Mesangial cell (primary cell): ENCODE data around the gene MRPL2. TPM values are rescaled to one million over a fixed set of nuclear protein-coding genes. Genes with fewer than 3 reads are reported as not detected.

Experiments used
- total RNA-seq: library from RNA; depleted of rRNA; stranded (reverse); fragments of >200 nt; gene quantifications from 2 replicates; pipeline ENCODE4 v1.2.3, GENCODE V29; 2015

Gene MRPL2
- total RNA-seq = 35.0 and 40.7 TPM in 2 replicates

DNA sequence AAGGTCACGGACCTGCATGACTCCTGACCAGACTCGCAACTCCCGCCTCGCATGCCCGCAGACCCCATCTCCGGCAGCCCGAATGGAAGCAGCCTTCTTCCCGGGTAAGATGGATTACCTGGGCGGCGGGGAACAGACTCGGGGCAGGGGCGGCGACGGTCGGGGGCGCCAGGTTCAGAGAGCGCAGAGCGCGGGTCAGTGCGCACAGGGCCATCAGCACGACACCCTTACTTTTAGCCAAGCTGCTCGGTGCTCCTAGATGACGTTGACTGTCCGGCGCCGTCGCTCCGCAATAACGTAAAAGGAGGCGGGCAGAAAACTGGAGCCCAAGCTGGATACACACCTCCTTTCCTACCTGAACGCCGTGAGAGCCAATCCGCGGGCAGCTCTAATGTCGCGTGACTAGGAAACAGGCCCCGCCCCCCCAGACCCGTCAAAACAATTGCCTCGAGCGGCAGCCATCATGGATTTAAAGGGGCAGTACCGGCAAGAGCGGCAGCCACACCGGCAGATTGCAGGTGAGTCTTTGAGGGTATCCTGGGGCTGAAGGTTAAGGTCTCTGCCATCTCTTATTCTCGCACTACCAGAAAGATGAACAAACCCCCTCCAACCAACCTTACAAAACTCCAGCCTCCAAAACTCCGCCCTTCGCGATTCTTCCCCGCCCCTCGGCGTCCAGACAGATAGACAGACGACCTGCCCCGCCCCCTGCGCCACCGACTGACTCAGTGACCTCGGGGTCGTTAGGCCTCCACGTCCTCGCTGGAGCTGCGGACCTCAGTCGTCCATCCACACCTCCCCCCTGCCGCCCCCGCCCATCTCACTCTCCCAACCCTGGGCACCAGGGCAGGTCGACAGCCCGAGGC, at the start of gene MRPL2, which contains the start of gene KLC4:
MRPL2 (minus strand) TSS at position 267 of the 866 bp plus-strand sequence; CDS start at position 214, 53 bp downstream.
KLC4 (plus strand) TSS at position 464 of the 866 bp plus-strand sequence. CDS start 1,705 bp downstream, outside the sequence.

DNA sequence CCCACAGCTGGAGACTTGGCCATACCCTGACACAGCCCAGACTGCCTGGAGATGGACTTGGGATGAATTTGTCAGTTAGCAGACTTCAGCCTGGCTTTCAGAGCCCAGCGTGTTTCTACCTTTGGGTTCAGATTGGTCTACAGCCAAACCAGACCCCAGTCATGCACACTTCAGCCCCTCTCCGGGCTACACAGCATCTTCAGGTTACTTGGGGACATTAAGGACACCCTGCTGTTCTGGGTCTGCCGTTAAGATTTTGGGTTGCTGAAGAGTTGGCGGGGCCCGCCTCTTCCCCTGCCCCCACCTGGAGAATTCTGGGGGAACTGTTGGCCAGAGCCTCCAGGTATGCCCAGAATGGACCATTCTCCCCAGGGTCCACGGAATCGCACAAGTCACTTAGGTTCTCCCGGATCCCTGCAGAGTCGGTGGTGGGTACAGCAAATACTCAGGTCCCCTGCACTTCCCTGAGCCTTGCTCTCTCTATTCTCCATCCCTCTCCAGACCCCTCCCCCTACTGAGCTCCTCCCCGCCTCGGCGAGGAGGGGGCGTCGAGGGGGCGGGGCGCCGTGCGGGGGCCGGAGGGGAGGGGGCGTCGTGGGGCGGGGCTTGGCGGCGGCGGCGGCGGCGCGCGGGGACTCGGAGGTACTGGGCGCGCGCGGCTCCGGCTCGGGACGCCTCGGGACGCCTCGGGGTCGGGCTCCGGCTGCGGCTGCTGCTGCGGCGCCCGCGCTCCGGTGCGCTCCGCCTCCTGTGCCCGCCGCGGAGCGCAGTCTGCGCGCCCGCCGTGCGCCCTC, 16.6 kb upstream of the MRPL2 start, which contains the start of gene PTK7:
PTK7 (plus strand) TSS at position 645 of the 794 bp plus-strand sequence. CDS start 175 bp downstream, outside the sequence.

DNA sequence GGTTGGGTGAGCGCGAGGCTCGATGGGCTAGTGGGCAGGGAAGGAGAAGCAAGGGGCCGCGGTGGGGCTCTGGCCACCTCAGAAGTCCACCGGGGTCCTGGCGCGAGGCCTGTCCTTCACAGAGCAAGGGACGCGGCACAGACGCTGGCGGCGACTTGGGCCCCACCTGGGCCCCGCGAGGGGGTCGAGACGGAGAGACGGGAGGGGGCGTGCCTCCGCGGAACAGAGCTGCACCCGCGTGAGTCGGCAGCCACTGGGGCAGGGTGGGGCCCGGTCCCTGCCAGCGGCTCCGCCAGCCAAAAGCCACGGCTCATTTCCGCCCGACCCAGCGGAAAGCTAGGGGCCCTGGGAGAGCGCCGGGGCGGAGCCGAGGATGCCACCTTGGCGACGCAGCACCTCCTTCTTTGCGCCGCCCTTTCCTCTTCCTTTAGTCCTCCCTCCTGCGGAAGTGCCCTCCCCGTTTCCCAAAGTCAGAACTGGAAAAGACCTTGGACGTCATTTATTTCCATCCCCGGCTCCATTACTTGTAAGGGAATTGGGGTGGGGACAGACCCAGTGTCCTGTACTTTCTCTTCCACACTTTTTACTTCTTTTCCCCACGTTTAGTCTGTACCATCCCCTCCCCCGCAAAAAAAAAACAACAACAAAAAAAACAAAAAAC, 5.6 kb downstream of the MRPL2 start, which contains the start of gene CUL7:
CUL7 (minus strand) TSS at position 307 of the 661 bp plus-strand sequence. CDS start 1,063 bp downstream, outside the sequence.

DNA sequence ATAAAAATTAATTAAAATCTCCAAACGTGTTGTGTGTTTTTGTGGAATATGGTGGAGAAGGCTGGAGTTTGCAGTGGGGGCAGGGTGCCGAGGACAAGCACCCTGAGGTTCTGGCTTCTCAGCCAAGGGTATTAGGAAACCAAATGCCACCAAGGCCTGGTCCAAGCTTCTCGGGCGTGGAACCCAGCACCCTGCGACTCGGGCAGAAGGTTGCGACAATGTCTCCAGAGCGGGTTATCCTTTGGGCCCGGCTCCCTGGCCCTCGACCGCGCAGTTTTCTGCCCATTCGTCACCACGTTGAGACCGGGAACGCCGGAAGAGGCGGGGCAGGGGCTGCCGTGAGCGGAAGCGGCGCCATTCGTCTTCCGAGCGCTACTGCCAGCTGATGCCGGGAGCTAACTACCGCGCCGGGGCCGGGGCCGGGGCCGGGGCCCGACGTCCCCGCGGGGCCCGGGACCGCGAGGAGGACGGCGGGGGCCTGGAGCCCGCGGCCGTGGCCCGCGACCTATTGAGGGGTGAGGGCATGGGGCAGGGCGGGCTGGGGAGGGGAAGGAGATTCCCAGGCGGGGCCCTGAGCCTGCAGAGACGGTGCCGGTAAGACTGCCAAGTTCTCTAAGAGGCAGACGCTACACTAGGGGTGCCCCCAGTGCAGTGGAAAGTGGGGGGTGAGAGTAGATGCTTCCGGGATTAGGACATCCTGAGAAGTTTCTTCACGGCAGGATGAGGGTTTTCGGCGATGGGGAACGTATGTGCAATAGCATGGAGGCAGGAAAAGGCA, 37.8 kb downstream of the MRPL2 start, which contains the start of gene RRP36:
RRP36 (plus strand) TSS at position 354 of the 778 bp plus-strand sequence; CDS start at position 386, 32 bp downstream.

DNA sequence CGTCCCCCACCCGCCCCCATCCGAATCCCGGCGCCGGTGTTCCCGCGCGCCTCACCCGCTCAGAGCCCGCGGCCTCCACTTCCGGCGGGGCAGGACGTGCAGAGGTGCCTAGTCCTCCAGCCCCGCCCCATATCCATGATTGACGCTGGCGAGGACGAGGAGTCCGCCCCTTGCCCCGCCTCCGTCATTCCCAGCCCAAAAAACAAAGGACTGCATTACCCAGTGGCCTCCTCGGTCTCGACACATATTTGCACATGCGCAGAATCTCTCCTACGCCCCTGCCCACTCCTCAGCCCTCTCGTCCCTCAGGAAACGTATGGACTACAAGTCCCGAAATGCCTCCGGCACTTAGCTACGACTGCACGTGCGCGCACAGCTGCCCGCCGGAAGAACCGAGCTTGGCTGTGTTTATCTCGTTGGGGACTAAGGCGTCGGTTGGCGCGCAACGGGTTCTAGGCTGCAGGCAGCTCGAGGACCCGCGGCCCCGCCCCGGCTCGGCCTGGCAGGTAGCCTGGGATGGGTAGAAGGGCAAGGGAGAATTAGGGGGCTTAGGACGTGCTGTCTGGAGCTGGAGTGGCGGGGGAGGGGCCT, 45.3 kb downstream of the MRPL2 start, which contains the start of the genes KLHDC3 and MEA1:
KLHDC3 (plus strand) TSS at position 407 of the 591 bp plus-strand sequence. CDS start 2,944 bp downstream, outside the sequence.
MEA1 (minus strand) TSS at position 104 of the 591 bp plus-strand sequence. CDS start 133 bp downstream, outside the sequence.

Other genes starting within 250 kb of the MRPL2 start
- gene RPL7L1, start 179.8 kb downstream of the MRPL2 start, total RNA-seq = 51.2 and 105 TPM in 2 replicates
- gene PTCRA, start 143.4 kb downstream of the MRPL2 start, total RNA-seq = not detected in 2 replicates
- gene CNPY3, start 130.0 kb downstream of the MRPL2 start, total RNA-seq = 40.4 and 52.7 TPM in 2 replicates
- gene GNMT, start 98.7 kb downstream of the MRPL2 start, total RNA-seq = not detected in 2 replicates
- gene PEX6, start 80.3 kb downstream of the MRPL2 start, total RNA-seq = 17.1 and 40.4 TPM in 2 replicates
- 47.9 and 64.5 TPM in 2 replicates for gene PPP2R5D, start 74.9 kb downstream of the MRPL2 start, total RNA-seq
- gene MEA1, start 45.5 kb downstream of the MRPL2 start, total RNA-seq = 41.8 and 70.6 TPM in 2 replicates
- 90.0 and 96.8 TPM in 2 replicates for gene KLHDC3, start 45.2 kb downstream of the MRPL2 start, total RNA-seq
- 46.6 and 114 TPM in 2 replicates for gene RRP36, start 37.8 kb downstream of the MRPL2 start, total RNA-seq
- gene CUL7, start 5.6 kb downstream of the MRPL2 start, total RNA-seq = 22.3 and 55.4 TPM in 2 replicates
- 10.4 and 24.6 TPM in 2 replicates for gene KLC4, start 197 bp upstream of the MRPL2 start, total RNA-seq
- 132 and 236 TPM in 2 replicates for gene PTK7, start 16.9 kb upstream of the MRPL2 start, total RNA-seq
- 40.3 and 44.2 TPM in 2 replicates for gene SRF, start 111.8 kb upstream of the MRPL2 start, total RNA-seq
- 14.0 and 39.3 TPM in 2 replicates for gene CUL9, start 122.8 kb upstream of the MRPL2 start, total RNA-seq
- 90.3 and 107 TPM in 2 replicates for gene DNPH1, start 170.0 kb upstream of the MRPL2 start, total RNA-seq
- gene TTBK1, start 184.0 kb upstream of the MRPL2 start, total RNA-seq = under 0.01 and 0.13 TPM in 2 replicates
- not detected in 2 replicates for gene SLC22A7, start 238.8 kb upstream of the MRPL2 start, total RNA-seq
- gene CRIP3, start 249.4 kb upstream of the MRPL2 start, total RNA-seq = not detected in 2 replicates